Adrenal gland (tissue), 12 donors: ENCODE results near the gene C3orf62. TPM values are rescaled to one million over a fixed set of nuclear protein-coding genes. Genes with fewer than 3 reads are reported as not detected.
A peak's percentile ranks its signal among the peaks of the same experiment; 100 is the strongest.

Source experiments
- DNase-seq, 7 donors: peaks; one replicate each; pipeline ENCODE4 v3.0.0-alpha.2; 2019 to 2020
- H3K27ac ChIP-seq, 5 donors: fragments of 200-600 bp; sonication (generic) in 4 of 5; 1 replicate in 3 of 5; 2 replicates in 2 of 5; pipeline versions ENCODE4 v1.5.1 to v1.8.0; 2016 to 2020; ENCODE audit warnings: mild to moderate bottlenecking in 1 of 5
- H3K27me3 ChIP-seq: fragments of 200-600 bp; 2 replicates; pipeline ENCODE4 v1.8.0; 2021
- H3K36me3 ChIP-seq, 2 donors: fragments of 200-600 bp; replicated peaks in 1 of 2; 1 replicate in 1 of 2; 2 replicates in 1 of 2; pipeline versions ENCODE4 v1.5.1 to v1.8.0; 2018 to 2022
- H3K4me1 ChIP-seq, 2 donors: fragments of 200-600 bp; replicated peaks in 1 of 2; 1 replicate in 1 of 2; 2 replicates in 1 of 2; pipeline versions ENCODE4 v1.5.1 to v1.8.0; 2018 to 2021
- H3K4me3 ChIP-seq, 4 donors: fragments of 200-600 bp; sonication (generic) in 3 of 4; one replicate each; pipeline ENCODE4 v1.5.1; 2016 to 2018
- H3K9me3 ChIP-seq, 3 donors: fragments of 200-600 bp; sonication (generic) in 1 of 3; replicated peaks in 1 of 3; 1 replicate in 2 of 3; 2 replicates in 1 of 3; pipeline versions ENCODE4 v1.5.1 to v1.8.0; 2016 to 2021
- POLR2A ChIP-seq, 2 donors: fragments of 450-650 bp; IDR thresholded peaks; one replicate each; pipeline ENCODE4 v1.6.1; 2017; ENCODE audit warnings: antibody characterized with exemption in 2 of 2, mild to moderate bottlenecking in 2 of 2, moderate library complexity in 1 of 2
- WGBS, 4 donors: extraction: QIAGEN DNeasy Blood & Tissue Kit in 2 of 4; methylation state at CpG; one replicate each; pipeline versions ENCODE4 v1.1.5 to v1.1.7; 2013 to 2017; 5-methylcytosine and 5-hydroxymethylcytosine counted together
- intact Hi-C, 2 donors: fragments of 100-400 bp; cut with DNase I; formaldehyde crosslinking; loops; one replicate each; pipeline versions ENCODE4 v1.14.1 to v1.15.0; 2022 to 2023
- polyA plus RNA-seq, 3 donors: library from polyadenylated mRNA; stranded (reverse); fragments of 200-250 nt in 2 of 3; fragments of 350-450 nt in 1 of 3; fragmentation: Illumina TruSeq in 1 of 3; extraction: RNeasy Lipid Tissue Mini Kit (QIAGEN cat#74804) in 1 of 3; gene quantifications; one replicate each; pipeline ENCODE4 v1.2.3, GENCODE V29; 2013 to 2014
- total RNA-seq, 9 donors: library from RNA; depleted of rRNA in 4 of 9; stranded (reverse); fragments of >200 nt in 4 of 9; fragments of 120-200 nt in 1 of 9; fragmentation: NEBNext Ultra II Directional in 1 of 9; extraction: Animal tissue kit (Norgen Biotek cat#: 25700) in 1 of 9; gene quantifications; one replicate each; pipeline versions ENCODE4 v1.1.0 to v1.2.4, GENCODE V29; 2013 to 2023
- TF ChIP-seq, protein P1 (sequence below), 6 experiments: fragments of 450-650 bp in 4 of 6; fragments of 200-600 bp in 2 of 6; sonication (generic) in 1 of 6; IDR thresholded peaks; 1 replicate in 5 of 6; 2 replicates in 1 of 6; pipeline versions ENCODE4 v1.5.1 to v1.8.0; 2016 to 2021; ENCODE audit warnings: antibody characterized with exemption in 6 of 6, mild to moderate bottlenecking in 2 of 6, moderate library complexity in 1 of 6
- donor health status: healthy with polysubstance abuse.
- donor health status: Bipolar disorder and iron deficiency.
- donor health status: DM: yes; HTN: yes; CAD: no.
- donor health status: DM: no; HTN: no; CAD: no.
- donor health status: DM: no; HTN: no; CAD: no.
- donor health status: DM: yes; HTN: yes; CAD: no.

Gene C3orf62
- total and polyA plus RNA-seq, 12 donors, result 3.4 to 17.9 (median 6.4) TPM

DNA sequence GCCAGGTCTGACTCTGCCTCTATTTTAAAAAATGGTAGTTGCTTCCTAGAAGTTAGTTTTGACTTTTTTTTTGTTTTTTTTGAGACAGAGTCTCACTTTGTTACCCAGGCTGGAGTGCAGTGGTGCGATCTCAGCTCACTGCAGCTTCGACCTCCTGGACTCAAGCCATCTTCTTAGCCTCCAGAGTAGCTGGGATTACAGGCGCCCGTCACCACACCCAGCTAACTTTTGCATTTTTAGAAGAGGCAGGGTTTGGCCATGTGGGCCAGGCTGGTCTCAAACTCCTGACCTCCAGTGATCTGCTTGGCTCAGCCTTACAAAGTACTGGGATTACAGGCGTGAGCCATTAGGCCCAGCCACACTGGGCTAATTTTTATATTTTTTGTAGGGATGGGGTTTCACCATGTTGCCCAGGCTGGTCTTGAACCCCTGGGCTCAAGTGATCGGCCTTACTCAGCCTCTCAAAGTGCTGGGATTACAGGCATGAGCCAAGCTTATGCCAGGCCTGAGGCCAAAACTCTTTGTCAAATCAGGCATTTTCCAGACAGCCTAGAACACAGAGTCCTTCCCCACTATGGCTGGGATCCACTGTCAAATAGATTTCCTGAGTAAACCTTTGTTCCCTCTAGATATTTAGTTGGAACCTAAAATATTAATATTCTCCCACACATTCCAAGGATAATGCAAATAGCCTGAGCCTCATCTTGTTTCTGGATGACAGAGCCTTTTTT, 13.7 kb downstream of the C3orf62 start:
- Histone ChIP-seq H3K4me1 (peaks cover 14 to 28% of the 10 kb centered on the region in 2 donors), H3K9me3 (no peaks in the 10 kb centered on the region), H3K36me3 (no peaks in the 10 kb centered on the region), H3K27me3 (no peaks in the 10 kb centered on the region), H3K4me3 (no peak overlapping the region), H3K27ac (peak overlapping the region in 3 of 5 donors; percentile 57 to 88 (median 62))
- peak in 6 of 7 donors; percentile 44 to 79 (median 62) for DNase-seq
- WGBS, 4 donors, result 75 to 85% (median 80%) methylated on average over 5 to 6 of the region's 6 CpGs
- TF ChIP-seq, protein P1, sequence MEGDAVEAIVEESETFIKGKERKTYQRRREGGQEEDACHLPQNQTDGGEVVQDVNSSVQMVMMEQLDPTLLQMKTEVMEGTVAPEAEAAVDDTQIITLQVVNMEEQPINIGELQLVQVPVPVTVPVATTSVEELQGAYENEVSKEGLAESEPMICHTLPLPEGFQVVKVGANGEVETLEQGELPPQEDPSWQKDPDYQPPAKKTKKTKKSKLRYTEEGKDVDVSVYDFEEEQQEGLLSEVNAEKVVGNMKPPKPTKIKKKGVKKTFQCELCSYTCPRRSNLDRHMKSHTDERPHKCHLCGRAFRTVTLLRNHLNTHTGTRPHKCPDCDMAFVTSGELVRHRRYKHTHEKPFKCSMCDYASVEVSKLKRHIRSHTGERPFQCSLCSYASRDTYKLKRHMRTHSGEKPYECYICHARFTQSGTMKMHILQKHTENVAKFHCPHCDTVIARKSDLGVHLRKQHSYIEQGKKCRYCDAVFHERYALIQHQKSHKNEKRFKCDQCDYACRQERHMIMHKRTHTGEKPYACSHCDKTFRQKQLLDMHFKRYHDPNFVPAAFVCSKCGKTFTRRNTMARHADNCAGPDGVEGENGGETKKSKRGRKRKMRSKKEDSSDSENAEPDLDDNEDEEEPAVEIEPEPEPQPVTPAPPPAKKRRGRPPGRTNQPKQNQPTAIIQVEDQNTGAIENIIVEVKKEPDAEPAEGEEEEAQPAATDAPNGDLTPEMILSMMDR (IDR thresholded peaks at IDR 0.05), result no peak
- no peak for TF ChIP-seq POLR2A (IDR thresholded peaks at IDR 0.05)
- intact Hi-C loops, result no loop called here

DNA sequence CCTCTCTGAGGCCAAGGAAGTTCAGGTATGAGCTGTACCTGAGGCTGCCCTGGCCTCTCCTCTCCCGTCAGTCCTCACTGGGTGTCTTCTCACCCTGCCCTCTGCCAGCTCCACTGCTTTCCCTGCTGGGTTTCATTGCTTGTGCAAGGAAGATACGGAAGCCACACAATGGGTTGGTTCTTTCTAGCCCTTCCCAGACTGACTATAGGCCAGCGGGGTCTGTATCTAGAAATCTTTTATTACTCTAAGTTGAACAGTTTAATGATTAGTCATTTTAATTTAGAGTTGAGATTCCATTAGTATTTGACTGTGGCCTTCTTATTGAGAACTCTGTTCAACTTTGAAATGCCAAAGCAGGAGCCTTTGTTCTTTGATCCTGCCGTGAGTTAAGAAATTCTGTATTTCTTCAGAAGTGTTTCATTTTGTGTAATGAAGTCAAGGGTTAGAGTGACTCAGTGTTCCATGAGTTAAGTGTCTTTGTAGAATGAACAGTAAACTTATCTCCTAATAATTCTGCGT, 16.2 kb downstream of the C3orf62 start:
- peaks cover 26 to 34% of the 10 kb centered on the region in 2 donors for H3K4me1 ChIP-seq

DNA sequence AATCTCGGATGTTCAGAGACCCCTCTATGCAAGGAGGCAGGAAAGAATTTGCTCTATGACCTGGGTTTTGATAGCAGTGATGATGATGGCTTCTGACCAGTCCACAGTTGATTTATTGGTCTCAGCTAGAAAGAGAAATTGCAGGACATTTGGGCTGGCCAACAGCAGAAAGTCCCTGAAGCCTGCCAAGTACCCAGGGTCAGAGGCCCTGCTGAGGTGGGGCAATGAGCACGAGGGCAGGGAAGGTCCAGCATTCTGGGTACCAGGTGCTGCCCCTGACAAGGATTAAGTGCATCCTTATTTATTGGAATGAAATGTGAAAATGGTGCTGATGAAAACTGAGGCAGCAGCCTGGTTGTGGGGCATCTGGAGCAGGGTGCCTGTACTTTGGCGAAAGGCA, 19.8 kb downstream of the C3orf62 start:
- Histone ChIP-seq H3K27me3 (no peaks in the 10 kb centered on the region), H3K27ac (peak overlapping the region in 4 of 5 donors; percentile 63 to 76 (median 68)), H3K9me3 (no peaks in the 10 kb centered on the region), H3K36me3 (no peaks in the 10 kb centered on the region), H3K4me3 (no peak overlapping the region), H3K4me1 (peaks cover 28 to 36% of the 10 kb centered on the region in 2 donors)
- WGBS, 4 donors, result 22 to 36% (median 26%) methylated on average over 2 to 3 of the region's 3 CpGs
- DNase-seq, result peak; percentile 64 to 86 (median 80)
- intact Hi-C loops, result no loop called here
- TF ChIP-seq POLR2A (IDR thresholded peaks at IDR 0.05), result no peak
- TF ChIP-seq, protein P1 (IDR thresholded peaks at IDR 0.05), result no peak

More for the DNA sequence above, 16.2 kb downstream of the C3orf62 start:
- intact Hi-C loops, result no loop called here
- 47 to 52% (median 49%) methylated on average over 5 of the region's 5 CpGs for WGBS, 4 donors
- Histone ChIP-seq H3K36me3 (no peaks in the 10 kb centered on the region), H3K9me3 (no peaks in the 10 kb centered on the region), H3K27me3 (no peaks in the 10 kb centered on the region), H3K27ac (peak overlapping the region; percentile 29 to 94 (median 85)), H3K4me3 (no peak overlapping the region)
- peak in 3 of 7 donors; percentile 21 to 38 (median 38) for DNase-seq
- TF ChIP-seq, protein P1 (IDR thresholded peaks at IDR 0.05), result no peak
- no peak for TF ChIP-seq POLR2A (IDR thresholded peaks at IDR 0.05)

DNA sequence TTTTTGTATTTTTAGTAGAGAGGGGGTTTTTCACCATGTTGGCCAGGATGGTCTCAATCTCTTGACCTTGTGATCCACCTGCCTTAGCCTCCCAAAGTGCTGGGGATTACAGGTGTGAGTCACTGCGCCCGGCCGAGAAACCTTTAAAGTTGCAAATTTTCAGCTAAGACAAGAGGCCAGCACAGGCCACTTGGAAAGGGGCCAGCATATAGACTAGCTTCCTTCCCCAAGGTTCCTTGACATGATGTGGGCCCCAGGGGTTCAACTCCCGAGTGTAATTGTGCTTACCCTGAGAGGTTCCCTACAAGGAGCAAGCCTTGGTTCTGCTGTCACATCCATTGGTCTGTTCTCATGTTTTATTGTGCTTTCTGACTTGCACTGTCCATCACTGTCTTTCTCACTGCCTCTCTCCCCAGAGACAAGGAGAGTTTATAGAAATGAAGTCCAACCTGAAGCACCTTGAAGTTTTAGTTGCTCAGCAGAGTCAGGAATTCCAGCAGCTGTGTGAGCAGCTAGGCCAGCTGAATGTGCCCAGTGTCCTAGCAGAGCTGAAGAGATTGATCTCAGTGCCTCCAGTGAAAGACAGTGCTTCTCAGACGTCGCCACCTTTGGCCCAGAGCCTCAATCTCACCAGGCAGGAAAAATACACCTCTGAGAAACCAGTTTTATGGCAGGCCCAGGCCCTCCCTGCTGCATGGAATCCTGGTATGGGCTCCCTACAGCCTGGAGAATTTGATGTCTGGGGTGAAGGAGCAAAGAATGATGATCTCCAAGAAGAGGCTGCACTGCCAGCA, 21.1 kb downstream of the C3orf62 start:
- Histone ChIP-seq H3K4me3 (no peak overlapping the region), H3K36me3 (no peaks in the 10 kb centered on the region), H3K9me3 (no peaks in the 10 kb centered on the region), H3K4me1 (peaks cover 28 to 30% of the 10 kb centered on the region in 2 donors), H3K27me3 (no peaks in the 10 kb centered on the region), H3K27ac (peak overlapping the region in 4 of 5 donors; percentile 63 to 76 (median 68))
- DNase-seq, result peak in 1 of 7 donors; percentile 35
- intact Hi-C loops, result no loop called here
- TF ChIP-seq, protein P1 (IDR thresholded peaks at IDR 0.05), result no peak
- TF ChIP-seq POLR2A (IDR thresholded peaks at IDR 0.05), result no peak
- 37 to 67% (median 58%) methylated on average over 4 to 6 of the region's 6 CpGs for WGBS, 4 donors
